ENCODE data around the gene OR52W1. TPM values are rescaled to one million over a fixed set of nuclear protein-coding genes. Genes with fewer than 3 reads are reported as not detected.
"Not testable (repeated sequence)": the region's sequence is repeated elsewhere in the genome, so short reads cannot be mapped to it uniquely, and the experiment has no call there.

OR52W1 gene
- total RNA-seq, 1 donor from 2014 or later = not detected

- intact Hi-C loops (cut with micrococcal nuclease); DNase-seq; ATAC-seq: not testable (repeated sequence)
These were observed 49.9 kb downstream of the OR52W1 start for GRCh38 chr11:6248897-6249296.

Other genes with a start within 250 kb of the OR52W1 start
- not detected for gene OR56A5, start 230.7 kb upstream of the OR52W1 start, total RNA-seq
- not detected for gene OR52L1, start 212.2 kb upstream of the OR52W1 start, total RNA-seq
- not detected for gene OR56A4, start 192.3 kb upstream of the OR52W1 start, total RNA-seq
- gene OR56A1, start 168.5 kb upstream of the OR52W1 start, total RNA-seq = not detected
- gene OR56B4, start 91.5 kb upstream of the OR52W1 start, total RNA-seq = not detected
- gene OR52B2, start 28.9 kb upstream of the OR52W1 start, total RNA-seq = not detected
- gene C11orf42, start 6.3 kb downstream of the OR52W1 start, total RNA-seq = not detected
- gene FHIP1B, start 35.4 kb downstream of the OR52W1 start, total RNA-seq = 16.3 TPM
- not detected for gene CNGA4, start 39.9 kb downstream of the OR52W1 start, total RNA-seq
- gene CCKBR, start 60.6 kb downstream of the OR52W1 start, total RNA-seq = not detected
- 31.1 TPM for gene CAVIN3, start 121.3 kb downstream of the OR52W1 start, total RNA-seq
- 60.9 TPM for gene SMPD1, start 191.2 kb downstream of the OR52W1 start, total RNA-seq
- gene APBB1, start 219.9 kb downstream of the OR52W1 start, total RNA-seq = 87.6 TPM
- gene HPX, start 241.8 kb downstream of the OR52W1 start, total RNA-seq = not detected